GM12892 (cell line): ENCODE data around the gene PLPP2.

Source experiments
- POLR2A ChIP-seq: IDR thresholded peaks from 2 replicates; pipeline ENCODE4 v1.6.1; 2011; ENCODE audit warnings: low read depth, low read length, control low read depth
- POLR2AphosphoS5 ChIP-seq: IDR thresholded peaks from 2 replicates; pipeline ENCODE4 v1.6.1; 2011; ENCODE audit warnings: low read depth, low read length, control low read depth
- TAF1 ChIP-seq: IDR thresholded peaks from 2 replicates; pipeline ENCODE4 v1.6.1; 2011; ENCODE audit warnings: low read depth, mild to moderate bottlenecking, control low read depth, low read length, borderline replicate concordance

DNA sequence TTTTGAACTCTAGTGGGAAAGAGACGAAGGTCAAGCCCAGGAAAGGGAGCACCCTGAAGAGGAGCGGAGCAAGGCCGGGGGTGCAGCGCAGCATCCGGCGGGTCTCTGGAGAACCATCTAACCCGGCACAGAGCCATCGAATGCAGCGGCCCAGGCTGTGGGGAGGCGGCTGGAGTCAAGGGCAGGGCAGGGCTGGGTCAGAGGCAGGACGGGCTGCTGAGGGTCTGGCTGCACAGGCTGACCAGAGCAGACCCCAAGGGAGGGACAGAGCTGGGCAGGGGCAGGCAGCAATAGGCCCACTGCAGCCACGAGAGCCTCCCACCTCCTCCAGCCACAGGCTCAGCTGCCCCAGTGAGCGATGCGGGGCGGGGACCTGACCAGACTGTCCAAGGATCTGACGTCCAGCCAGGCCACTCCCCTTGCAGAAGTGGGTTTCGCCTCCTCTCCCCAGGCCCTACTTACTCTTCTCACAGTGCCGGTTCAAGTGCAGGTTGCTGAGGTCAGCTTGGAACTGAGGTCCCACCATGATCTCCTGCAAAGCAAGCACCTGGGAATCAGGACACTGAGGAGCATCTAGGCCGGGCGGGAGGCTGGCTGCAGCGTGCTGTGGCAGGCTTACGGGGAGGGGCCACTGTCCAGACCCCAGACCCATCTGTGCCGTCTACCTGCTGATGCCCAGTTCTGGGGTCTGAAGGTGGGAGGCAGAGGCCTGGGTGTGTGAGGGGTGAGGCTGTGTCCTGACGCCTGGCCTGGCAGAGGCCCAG, 34.2 kb upstream of the PLPP2 start:
- TF ChIP-seq POLR2A (no peak), POLR2AphosphoS5 (no peak), TAF1 (no peak)
